MM.1S (cell line): Measurements from ENCODE around the gene MEGF11.

Experiments
- DNase-seq: peaks from one replicate; pipeline ENCODE4 v3.0.0-alpha.2; 2015
- H2AFZ ChIP-seq: fragments of 300-600 bp; sonication (generic); 2 replicates; pipeline ENCODE4 v1.6.0; 2016; ENCODE audit warnings: antibody characterized with exemption, low read length
- H3F3A ChIP-seq: fragments of 300-600 bp; sonication (generic); 2 replicates; pipeline ENCODE4 v1.6.1; 2016; ENCODE audit warnings: mild to moderate bottlenecking, antibody characterized with exemption, low read length, moderate library complexity, mixed read lengths; ENCODE audit not compliant: insufficient read depth
- H3K27ac ChIP-seq: fragments of 300-600 bp; sonication (generic); 2 replicates; pipeline ENCODE4 v1.5.1; 2016; ENCODE audit warnings: mild to moderate bottlenecking, low read length
- H3K27me3 ChIP-seq: fragments of 300-600 bp; sonication (generic); replicated peaks from 2 replicates; pipeline ENCODE4 v1.6.0; 2016; ENCODE audit warnings: low read length; ENCODE audit not compliant: insufficient read depth
- H3K36me3 ChIP-seq: fragments of 300-600 bp; sonication (generic); replicated peaks from 2 replicates; pipeline ENCODE4 v1.6.1; 2016; ENCODE audit warnings: mild to moderate bottlenecking, low read length, mixed read lengths; ENCODE audit not compliant: insufficient read depth
- H3K4me1 ChIP-seq: fragments of 300-600 bp; sonication (generic); 2 replicates; pipeline ENCODE4 v1.6.1; 2016; ENCODE audit warnings: low read length, mixed read lengths
- H3K4me2 ChIP-seq: fragments of 300-600 bp; sonication (generic); 2 replicates; pipeline ENCODE4 v1.6.0; 2016; ENCODE audit warnings: low read depth, low read length
- H3K4me3 ChIP-seq: fragments of 300-600 bp; sonication (generic); 2 replicates; pipeline ENCODE4 v1.5.1; 2016; ENCODE audit warnings: low read length, mixed read lengths
- H3K79me2 ChIP-seq: fragments of 300-600 bp; sonication (generic); 2 replicates; pipeline ENCODE4 v1.6.1; 2016; ENCODE audit warnings: mixed run types, low read length, mixed read lengths
- H3K9ac ChIP-seq: fragments of 300-600 bp; sonication (generic); 2 replicates; pipeline ENCODE4 v1.6.1; 2016; ENCODE audit warnings: low read length, mixed read lengths
- H3K9me2 ChIP-seq: fragments of 300-600 bp; sonication (generic); replicated peaks from 2 replicates; pipeline ENCODE4 v1.6.1; 2016; ENCODE audit warnings: mild to moderate bottlenecking, low read length, mixed read lengths; ENCODE audit not compliant: insufficient read depth
- H3K9me3 ChIP-seq: fragments of 300-600 bp; sonication (generic); replicated peaks from 2 replicates; pipeline ENCODE4 v1.6.1; 2016; ENCODE audit warnings: mild to moderate bottlenecking, low read length, mixed read lengths; ENCODE audit not compliant: insufficient read depth
- H4K20me1 ChIP-seq: fragments of 300-600 bp; sonication (generic); 2 replicates; pipeline ENCODE4 v1.6.1; 2016; ENCODE audit warnings: mild to moderate bottlenecking, low read length, moderate library complexity, mixed read lengths; ENCODE audit not compliant: insufficient read depth
- EZH2 ChIP-seq: fragments of 300-600 bp; sonication (generic); optimal IDR thresholded peaks from 2 replicates; pipeline ENCODE3; 2017; ENCODE audit warnings: low read depth, mild to moderate bottlenecking, antibody characterized with exemption, low read length, mixed read lengths
- EZH2phosphoT487 ChIP-seq: fragments of 300-600 bp; sonication (generic); IDR thresholded peaks from 2 replicates; pipeline ENCODE4 v1.6.1; 2018; ENCODE audit warnings: antibody characterized with exemption, low read length
- TF ChIP-seq, protein P1 (sequence below): fragments of 300-600 bp; sonication (generic); IDR thresholded peaks from 2 replicates; pipeline ENCODE4 v1.5.1; 2016; ENCODE audit warnings: antibody characterized with exemption, low read length, mixed read lengths

Gene MEGF11

DNA sequence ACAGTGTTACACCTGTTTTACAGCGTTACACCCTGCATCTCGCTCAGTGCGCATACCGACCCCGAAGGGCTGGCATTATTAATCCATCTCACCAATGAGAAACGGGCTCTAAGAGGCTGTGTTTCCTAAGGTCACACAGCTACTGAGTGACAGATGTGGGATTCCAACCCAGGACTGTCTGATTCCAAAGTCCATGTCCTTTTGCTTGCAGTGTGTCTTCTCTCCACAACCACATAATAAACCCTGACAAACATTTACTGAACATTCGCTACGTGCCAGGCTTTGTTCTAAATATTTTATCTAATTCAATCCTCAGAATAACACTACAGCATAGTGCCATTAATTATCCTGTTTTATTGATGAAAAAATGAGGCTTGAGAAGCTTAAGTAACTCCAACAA, 305.2 kb downstream of the MEGF11 start:
- no peaks in the 10 kb centered on the region for H3K9me3 ChIP-seq

DNA sequence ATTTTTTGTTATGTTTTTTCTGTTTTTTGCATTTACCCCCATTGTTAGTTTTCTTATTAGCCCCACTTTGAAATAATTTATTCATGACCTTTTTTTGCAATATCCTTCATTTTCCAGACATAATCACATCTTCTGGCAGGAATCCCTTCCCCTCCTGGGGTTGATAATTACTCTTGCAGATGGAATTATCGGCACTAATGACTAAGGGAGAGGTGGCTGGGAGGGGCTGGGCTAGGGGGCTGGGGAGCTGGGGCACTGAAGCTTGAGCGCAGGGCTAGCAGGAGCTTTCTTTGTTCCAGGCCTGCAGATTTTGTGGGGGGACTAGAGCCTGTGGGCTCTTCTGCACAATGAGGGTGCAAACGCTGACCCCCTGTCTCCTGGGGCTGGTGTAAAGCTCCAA, 306.5 kb downstream of the MEGF11 start:
- Histone ChIP-seq H3K36me3 (no peaks in the 10 kb centered on the region), H4K20me1 (no peaks in the 10 kb centered on the region), H3K4me1 (no peaks in the 10 kb centered on the region), H3F3A (no peaks in the 10 kb centered on the region), H2AFZ (no peak overlapping the region), H3K27ac (no peak overlapping the region), H3K4me2 (no peak overlapping the region), H3K27me3 (no peaks in the 10 kb centered on the region; the same call in none of the 2 replicates), H3K79me2 (no peaks in the 10 kb centered on the region), H3K9me3 (no peaks in the 10 kb centered on the region), H3K9me2 (no peaks in the 10 kb centered on the region), H3K4me3 (no peak overlapping the region), H3K9ac (no peak overlapping the region)
- TF ChIP-seq, protein P1, sequence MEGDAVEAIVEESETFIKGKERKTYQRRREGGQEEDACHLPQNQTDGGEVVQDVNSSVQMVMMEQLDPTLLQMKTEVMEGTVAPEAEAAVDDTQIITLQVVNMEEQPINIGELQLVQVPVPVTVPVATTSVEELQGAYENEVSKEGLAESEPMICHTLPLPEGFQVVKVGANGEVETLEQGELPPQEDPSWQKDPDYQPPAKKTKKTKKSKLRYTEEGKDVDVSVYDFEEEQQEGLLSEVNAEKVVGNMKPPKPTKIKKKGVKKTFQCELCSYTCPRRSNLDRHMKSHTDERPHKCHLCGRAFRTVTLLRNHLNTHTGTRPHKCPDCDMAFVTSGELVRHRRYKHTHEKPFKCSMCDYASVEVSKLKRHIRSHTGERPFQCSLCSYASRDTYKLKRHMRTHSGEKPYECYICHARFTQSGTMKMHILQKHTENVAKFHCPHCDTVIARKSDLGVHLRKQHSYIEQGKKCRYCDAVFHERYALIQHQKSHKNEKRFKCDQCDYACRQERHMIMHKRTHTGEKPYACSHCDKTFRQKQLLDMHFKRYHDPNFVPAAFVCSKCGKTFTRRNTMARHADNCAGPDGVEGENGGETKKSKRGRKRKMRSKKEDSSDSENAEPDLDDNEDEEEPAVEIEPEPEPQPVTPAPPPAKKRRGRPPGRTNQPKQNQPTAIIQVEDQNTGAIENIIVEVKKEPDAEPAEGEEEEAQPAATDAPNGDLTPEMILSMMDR: no peak
- TF ChIP-seq EZH2 (no peak), EZH2phosphoT487 (no peak)
- no peak for DNase-seq

More for the DNA sequence above, 305.2 kb downstream of the MEGF11 start:
- no peak for TF ChIP-seq EZH2
- TF ChIP-seq, protein P1: no peak
- no peak for TF ChIP-seq EZH2phosphoT487
- H3K4me3 ChIP-seq: no peak overlapping the region
- no peak overlapping the region for H3K4me2 ChIP-seq
- DNase-seq: no peak
- H3K27me3 ChIP-seq: no peaks in the 10 kb centered on the region; the same call in none of the 2 replicates
- H3F3A ChIP-seq: no peaks in the 10 kb centered on the region
- H2AFZ ChIP-seq: no peak overlapping the region
- H3K27ac ChIP-seq: no peak overlapping the region
- no peaks in the 10 kb centered on the region for H4K20me1 ChIP-seq
- no peaks in the 10 kb centered on the region for H3K79me2 ChIP-seq
- no peaks in the 10 kb centered on the region for H3K9me2 ChIP-seq
- H3K4me1 ChIP-seq: peaks cover 5% of the 10 kb centered on the region; the same call in 1 of the 2 replicates
- no peak overlapping the region for H3K9ac ChIP-seq
- H3K36me3 ChIP-seq: no peaks in the 10 kb centered on the region

DNA sequence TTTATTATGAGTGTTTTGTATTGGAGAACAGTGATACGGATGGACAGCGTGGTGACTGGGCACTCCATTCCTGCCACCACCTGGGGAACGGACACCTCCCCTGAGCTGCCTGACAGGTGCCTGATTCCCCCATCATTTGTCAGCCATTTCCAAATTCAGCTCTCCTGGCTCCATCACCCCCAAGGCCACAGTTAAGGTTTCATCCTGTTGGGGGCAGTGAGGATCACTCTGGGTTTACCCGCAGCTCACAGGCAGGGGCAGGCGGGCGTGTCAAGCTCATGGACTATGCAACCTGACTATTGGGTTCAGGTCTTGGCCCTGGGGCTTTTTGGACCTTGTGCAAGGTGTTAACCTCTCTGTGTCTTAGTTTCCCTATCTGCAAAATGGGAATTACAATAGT, 307.9 kb downstream of the MEGF11 start:
- Histone ChIP-seq H3K4me3 (no peak overlapping the region), H3K79me2 (no peaks in the 10 kb centered on the region), H3K9me3 (no peaks in the 10 kb centered on the region), H3K4me2 (no peak overlapping the region), H3F3A (no peaks in the 10 kb centered on the region), H2AFZ (no peak overlapping the region), H3K27ac (no peak overlapping the region), H3K4me1 (no peaks in the 10 kb centered on the region), H4K20me1 (no peaks in the 10 kb centered on the region), H3K27me3 (no peaks in the 10 kb centered on the region; the same call in none of the 2 replicates), H3K9me2 (no peaks in the 10 kb centered on the region), H3K36me3 (no peaks in the 10 kb centered on the region), H3K9ac (no peak overlapping the region)
- no peak for TF ChIP-seq EZH2phosphoT487
- no peak for TF ChIP-seq EZH2
- DNase-seq: no peak

DNA sequence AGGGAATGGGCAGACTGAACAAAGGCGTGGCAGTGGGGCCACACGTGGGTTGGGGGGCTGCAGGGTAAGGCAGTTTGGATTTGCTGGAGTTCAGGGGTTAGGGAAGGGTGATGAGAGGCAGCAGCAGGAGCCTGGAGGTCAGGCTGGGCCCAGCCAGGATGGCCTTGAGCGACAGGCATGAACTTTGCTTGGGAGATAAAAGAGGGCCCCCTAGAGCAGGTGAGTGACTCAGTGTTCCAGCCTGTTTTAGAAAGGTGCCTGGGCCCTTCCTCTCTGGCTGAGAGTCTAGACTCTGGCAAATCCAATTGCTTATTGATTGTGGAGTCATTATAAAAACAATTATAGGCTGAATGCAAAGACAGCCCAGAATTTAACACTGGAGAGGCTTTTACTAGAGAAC, 309.1 kb downstream of the MEGF11 start:
- Histone ChIP-seq H3K4me1 (no peaks in the 10 kb centered on the region), H3K4me2 (no peak overlapping the region), H3K4me3 (no peak overlapping the region), H4K20me1 (no peaks in the 10 kb centered on the region), H3K79me2 (no peaks in the 10 kb centered on the region), H3K36me3 (no peaks in the 10 kb centered on the region), H2AFZ (no peak overlapping the region), H3K9me3 (no peaks in the 10 kb centered on the region), H3F3A (no peaks in the 10 kb centered on the region), H3K27ac (no peak overlapping the region), H3K9me2 (no peaks in the 10 kb centered on the region), H3K9ac (no peak overlapping the region), H3K27me3 (no peaks in the 10 kb centered on the region; the same call in none of the 2 replicates)
- TF ChIP-seq, protein P1: no peak
- TF ChIP-seq EZH2 (no peak), EZH2phosphoT487 (no peak)
- DNase-seq: no peak
